Mucosa of rectum (tissue), 2 donors: Measurements from ENCODE around the gene DELE1.

Source experiments
- H3K27ac ChIP-seq, 2 donors: one replicate each; pipeline ENCODE4 v1.7.0; 2013; ENCODE audit warnings: inconsistent platforms in 2 of 2, low read depth in 2 of 2, low read length in 2 of 2
- H3K27me3 ChIP-seq, 2 donors: one replicate each; pipeline ENCODE4 v1.7.0; 2013; ENCODE audit warnings: low read length in 2 of 2; ENCODE audit not compliant: control insufficient read depth in 2 of 2, insufficient read depth in 2 of 2
- H3K36me3 ChIP-seq, 2 donors: one replicate each; pipeline ENCODE4 v1.7.0; 2013; ENCODE audit warnings: low read length in 2 of 2; ENCODE audit not compliant: control insufficient read depth in 2 of 2, insufficient read depth in 2 of 2
- H3K4me1 ChIP-seq, 2 donors: one replicate each; pipeline ENCODE4 v1.7.0; 2013; ENCODE audit warnings: low read length in 2 of 2, mild to moderate bottlenecking in 1 of 2; ENCODE audit not compliant: control insufficient read depth in 2 of 2, insufficient read depth in 2 of 2
- H3K4me3 ChIP-seq, 2 donors: one replicate each; pipeline ENCODE4 v1.7.0; 2013; ENCODE audit warnings: low read length in 2 of 2
- H3K9ac ChIP-seq, 2 donors: one replicate each; pipeline ENCODE4 v1.7.0; 2013; ENCODE audit warnings: low read length in 2 of 2, low read depth in 1 of 2, mild to moderate bottlenecking in 1 of 2
- H3K9me3 ChIP-seq, 2 donors: one replicate each; pipeline ENCODE4 v1.7.0; 2013; ENCODE audit warnings: low read length in 2 of 2; ENCODE audit not compliant: control insufficient read depth in 2 of 2
- donor health status: healthy.
- donor health status: Normal muscosa, but diverticular disease.

The DELE1 gene, protein sequence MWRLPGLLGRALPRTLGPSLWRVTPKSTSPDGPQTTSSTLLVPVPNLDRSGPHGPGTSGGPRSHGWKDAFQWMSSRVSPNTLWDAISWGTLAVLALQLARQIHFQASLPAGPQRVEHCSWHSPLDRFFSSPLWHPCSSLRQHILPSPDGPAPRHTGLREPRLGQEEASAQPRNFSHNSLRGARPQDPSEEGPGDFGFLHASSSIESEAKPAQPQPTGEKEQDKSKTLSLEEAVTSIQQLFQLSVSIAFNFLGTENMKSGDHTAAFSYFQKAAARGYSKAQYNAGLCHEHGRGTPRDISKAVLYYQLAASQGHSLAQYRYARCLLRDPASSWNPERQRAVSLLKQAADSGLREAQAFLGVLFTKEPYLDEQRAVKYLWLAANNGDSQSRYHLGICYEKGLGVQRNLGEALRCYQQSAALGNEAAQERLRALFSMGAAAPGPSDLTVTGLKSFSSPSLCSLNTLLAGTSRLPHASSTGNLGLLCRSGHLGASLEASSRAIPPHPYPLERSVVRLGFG

GRCh38 chr5:141923448-141924313, at the start of gene DELE1:
Gene DELE1 (plus strand): TSS chr5:141923871. CDS start chr5:141923942, 71 bp downstream.
- peaks cover 6 to 24% of the 10 kb centered on the region in 2 donors for H3K4me1 ChIP-seq
- peak within 1 kb of the TSS; percentile 83 to 97 for H3K9ac ChIP-seq
- no peaks in the 10 kb centered on the region for H3K27me3 ChIP-seq
- peak within 1 kb of the TSS; percentile 85 to 93 for H3K4me3 ChIP-seq
- H3K27ac ChIP-seq, result peak within 1 kb of the TSS; percentile 98 to 99
- no peaks in the 10 kb centered on the region for H3K9me3 ChIP-seq
- peaks cover 29 to 33% of the 10 kb centered on the region in 2 donors for H3K36me3 ChIP-seq

DNA sequence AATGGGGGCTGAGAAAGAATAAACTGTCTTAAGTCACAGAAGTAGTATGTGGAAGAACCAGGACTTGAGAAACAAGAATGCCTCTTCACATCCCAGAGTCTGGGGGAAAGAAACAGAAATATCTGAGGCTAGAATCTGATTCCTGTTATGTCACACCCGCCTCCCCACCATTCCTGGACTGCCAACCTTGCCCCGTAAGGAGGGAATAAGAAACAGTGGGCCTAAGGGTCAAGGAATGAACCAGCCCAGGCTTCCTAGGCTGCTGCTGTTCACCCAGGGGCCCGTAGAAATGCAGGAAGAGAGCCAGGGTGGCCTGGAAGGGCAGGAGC, 49.8 kb upstream of the DELE1 start:
- H3K27me3 ChIP-seq, result peaks cover 6 to 13% of the 10 kb centered on the region in 2 donors
- no peaks in the 10 kb centered on the region for H3K9me3 ChIP-seq
- peak overlapping the region; percentile 96 to 98 for H3K27ac ChIP-seq
- peaks cover 55 to 64% of the 10 kb centered on the region in 2 donors for H3K4me1 ChIP-seq
- peaks cover 2 to 5% of the 10 kb centered on the region in 2 donors for H3K36me3 ChIP-seq
- peak overlapping the region; percentile 60 to 62 for H3K4me3 ChIP-seq
- H3K9ac ChIP-seq, result peak overlapping the region; percentile 68 to 99

DNA sequence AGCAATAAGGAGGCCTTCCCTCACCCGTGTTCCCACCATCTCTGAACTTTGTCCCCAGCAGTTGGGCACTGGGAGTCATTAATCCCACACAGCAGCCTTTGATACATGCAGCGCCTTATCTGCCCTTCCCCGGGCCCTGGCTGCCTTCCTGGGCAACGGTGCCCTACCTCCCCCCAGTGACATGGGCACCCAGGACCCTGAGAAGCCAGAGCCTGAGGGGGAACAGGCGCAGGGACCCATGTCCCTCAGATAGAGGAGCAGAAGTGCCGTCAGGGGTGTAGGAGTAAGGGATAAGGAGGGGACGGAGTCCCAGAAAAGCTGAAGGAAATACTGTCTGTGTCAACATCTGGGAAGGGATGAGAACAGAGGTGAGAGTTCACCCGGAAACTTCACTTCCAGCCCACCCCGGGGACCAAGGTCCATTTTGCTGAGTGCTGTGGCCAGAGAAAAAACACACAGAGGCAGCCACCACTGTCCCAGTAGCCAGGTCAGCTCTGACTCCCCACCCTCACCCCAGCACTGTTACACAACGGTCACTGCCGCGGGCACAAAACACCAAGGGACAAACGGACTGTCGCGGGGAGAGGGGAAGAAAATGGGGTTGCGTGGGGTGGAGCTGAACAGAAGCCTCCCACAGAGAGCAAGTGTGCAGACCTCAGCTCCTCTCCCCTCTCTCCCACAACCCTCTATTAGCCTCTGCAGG, 49.3 kb upstream of the DELE1 start:
- Histone ChIP-seq H3K27me3 (peaks cover 6 to 13% of the 10 kb centered on the region in 2 donors), H3K27ac (peak overlapping the region; percentile 96 to 98), H3K4me1 (peaks cover 53 to 63% of the 10 kb centered on the region in 2 donors)

DNA sequence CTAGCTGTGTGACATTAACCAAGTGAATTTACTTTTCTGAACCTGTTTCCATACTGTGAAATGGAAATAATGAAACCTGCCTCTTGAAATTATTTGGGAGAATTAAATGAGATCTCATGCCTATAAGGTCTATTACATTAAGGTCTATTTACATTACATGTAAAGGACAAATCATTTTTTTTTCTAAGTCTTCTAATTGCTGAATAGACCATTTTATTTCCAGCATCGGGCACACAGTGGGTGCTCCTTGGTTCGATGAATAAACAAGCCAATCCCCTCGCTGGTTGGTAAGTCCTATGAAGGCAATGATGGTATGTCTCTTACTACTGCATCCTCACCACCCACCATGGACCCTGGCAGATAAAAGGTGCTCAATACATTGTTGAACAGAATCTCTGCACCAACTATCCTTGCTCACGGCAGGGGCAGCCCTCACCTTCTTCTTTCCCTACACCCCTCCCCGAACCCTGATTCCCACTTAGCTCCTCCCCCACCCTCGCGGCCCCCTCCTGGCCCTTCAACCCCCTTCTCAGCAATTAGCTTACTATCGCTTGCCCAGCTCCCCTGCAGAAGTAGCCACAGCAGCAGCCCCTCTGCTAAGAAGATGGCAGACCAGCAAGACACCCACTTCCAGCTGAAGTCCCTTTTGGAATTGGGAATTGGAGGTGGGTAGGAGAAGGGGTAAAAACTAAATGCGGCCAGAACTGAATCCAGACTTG, 48.5 kb upstream of the DELE1 start:
- H3K9ac ChIP-seq, result peak overlapping the region; percentile 73 to 99
- H3K4me1 ChIP-seq, result peaks cover 47 to 57% of the 10 kb centered on the region in 2 donors
- H3K27me3 ChIP-seq, result peaks cover 6 to 13% of the 10 kb centered on the region in 2 donors
- peaks cover 0 to 3% of the 10 kb centered on the region in 2 donors for H3K36me3 ChIP-seq
- no peaks in the 10 kb centered on the region for H3K9me3 ChIP-seq
- peak overlapping the region; percentile 62 to 92 for H3K4me3 ChIP-seq
- H3K27ac ChIP-seq, result peak overlapping the region; percentile 96 to 98

More for the DNA sequence above, 49.3 kb upstream of the DELE1 start:
- H3K9ac ChIP-seq, result peak overlapping the region; percentile 73 to 99
- H3K4me3 ChIP-seq, result peak overlapping the region; percentile 62 to 92
- peaks cover 0 to 3% of the 10 kb centered on the region in 2 donors for H3K36me3 ChIP-seq
- H3K9me3 ChIP-seq, result no peaks in the 10 kb centered on the region

- peak overlapping the region; percentile 96 to 98 for H3K27ac ChIP-seq
- no peaks in the 10 kb centered on the region for H3K9me3 ChIP-seq
- peak overlapping the region; percentile 96 to 99 for H3K9ac ChIP-seq
- H3K4me1 ChIP-seq, result peaks cover 39 to 48% of the 10 kb centered on the region in 2 donors
- H3K4me3 ChIP-seq, result peak overlapping the region; percentile 62 to 92
- peaks cover 6 to 18% of the 10 kb centered on the region in 2 donors for H3K27me3 ChIP-seq
- H3K36me3 ChIP-seq, result peaks cover 0 to 3% of the 10 kb centered on the region in 2 donors
Measured at GRCh38 chr5:141875795-141876627, 47.7 kb upstream of the DELE1 start.

DNA sequence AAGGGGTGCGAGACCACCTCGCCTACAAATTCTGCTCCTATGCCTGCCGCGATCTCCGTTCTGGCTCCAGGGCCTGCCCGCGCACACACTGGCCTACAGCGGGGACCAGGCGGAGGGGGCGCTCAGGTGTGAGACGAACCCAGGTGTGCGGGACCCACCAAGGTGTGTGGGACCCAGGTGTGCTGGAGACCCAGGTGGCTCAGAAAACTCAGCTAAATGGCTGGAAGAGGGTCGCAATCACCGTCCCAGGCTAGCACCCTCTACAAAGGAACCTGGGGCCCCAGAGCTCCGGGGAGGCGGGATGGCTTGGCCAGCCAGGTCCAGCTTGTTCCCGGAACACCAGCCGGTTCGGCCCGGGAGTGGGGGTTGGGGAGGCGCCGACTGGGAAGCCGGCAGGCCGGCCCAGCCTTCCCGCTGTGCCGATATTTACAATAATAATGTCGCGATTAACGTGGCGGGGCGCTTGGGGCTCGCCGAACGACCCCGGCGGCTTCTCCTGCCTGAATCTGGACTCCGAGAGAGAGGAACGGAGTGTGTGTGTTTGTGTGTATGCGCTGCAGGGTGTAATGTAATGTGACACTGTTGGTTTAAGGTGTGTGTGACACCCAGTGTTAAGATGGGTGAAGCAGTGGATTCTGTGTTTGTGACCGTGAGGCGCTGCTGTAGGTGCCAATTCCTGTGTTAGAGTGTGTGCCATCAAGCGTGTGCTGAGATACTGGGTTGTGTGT, 46.9 kb upstream of the DELE1 start:
- H3K4me1 ChIP-seq, result peaks cover 31 to 40% of the 10 kb centered on the region in 2 donors
- no peaks in the 10 kb centered on the region for H3K36me3 ChIP-seq
- peak overlapping the region; percentile 96 to 98 for H3K27ac ChIP-seq
- peaks cover 6 to 14% of the 10 kb centered on the region in 2 donors for H3K27me3 ChIP-seq
- H3K9me3 ChIP-seq, result no peaks in the 10 kb centered on the region
- peak overlapping the region; percentile 62 to 92 for H3K4me3 ChIP-seq
- peak overlapping the region; percentile 96 to 99 for H3K9ac ChIP-seq

DNA sequence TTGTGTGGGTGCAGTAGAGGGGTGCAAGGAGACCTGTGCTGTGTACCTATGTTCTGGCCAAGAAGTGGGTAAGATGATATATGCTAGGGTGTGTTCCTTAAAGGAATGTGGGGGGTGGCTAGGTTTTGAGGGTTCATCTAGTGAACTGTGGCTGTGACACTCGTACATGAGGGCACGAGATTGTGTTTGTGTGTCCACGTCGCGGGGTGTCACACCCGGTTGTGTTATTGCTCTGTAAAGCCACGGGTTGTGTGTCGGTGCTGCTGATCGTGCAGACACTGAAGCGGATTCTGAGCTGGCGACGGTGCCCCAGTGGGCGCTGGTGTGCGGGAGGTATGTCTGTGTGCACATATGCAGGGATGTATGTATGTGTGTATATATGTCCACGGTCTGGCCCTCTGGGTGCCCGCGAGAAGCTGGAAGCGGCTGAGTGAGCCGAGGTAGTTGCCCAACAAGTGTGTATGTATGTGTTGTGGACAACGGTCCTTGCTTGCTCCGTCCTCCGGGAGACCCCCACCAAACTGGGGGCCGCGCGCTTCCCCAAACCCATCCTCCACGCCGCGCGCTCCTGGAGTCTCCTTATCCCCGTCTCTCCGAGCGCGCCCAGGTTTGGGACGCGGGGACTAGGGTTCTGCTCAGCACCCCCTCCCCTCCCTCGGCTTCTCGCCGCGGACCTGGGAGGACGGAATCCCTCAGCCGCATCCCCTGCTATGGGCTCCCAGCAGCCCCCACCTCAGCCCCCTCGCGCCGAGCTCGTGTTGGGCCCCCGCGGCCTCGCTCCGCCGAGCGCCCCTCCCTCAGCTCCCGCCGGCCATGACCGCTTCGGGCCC, 46.1 kb upstream of the DELE1 start:
- peaks cover 8 to 15% of the 10 kb centered on the region in 2 donors for H3K27me3 ChIP-seq

More for the DNA sequence above, 46.1 kb upstream of the DELE1 start:
- H3K36me3 ChIP-seq, result no peaks in the 10 kb centered on the region
- peaks cover 26 to 33% of the 10 kb centered on the region in 2 donors for H3K4me1 ChIP-seq
- peak overlapping the region; percentile 62 to 92 for H3K4me3 ChIP-seq
- H3K27ac ChIP-seq, result peak overlapping the region; percentile 96 to 98
- H3K9me3 ChIP-seq, result no peaks in the 10 kb centered on the region
- peak overlapping the region; percentile 96 to 99 for H3K9ac ChIP-seq
